Heart left ventricle (tissue), 16 donors: Measurements from ENCODE around the gene FHL2. TPM values are rescaled to one million over a fixed set of nuclear protein-coding genes. Genes with fewer than 3 reads are reported as not detected.

Experiments used
- ATAC-seq, 4 donors: fragments of 200-7000 bp; cut with Tn5 transposase; one replicate each; pipeline ENCODE4 v1.9.1; 2020 to 2022; ENCODE audit warnings: moderate library complexity in 4 of 4, mild to moderate bottlenecking in 3 of 4, moderate number of reproducible peaks in 1 of 4
- DNase-seq, 5 donors: peaks; one replicate each; pipeline ENCODE4 v3.0.0-alpha.2; 2020
- H3K27ac ChIP-seq, 12 donors: fragments of 200-600 bp; sonication (generic) in 4 of 12; one replicate each; pipeline versions ENCODE4 v1.5.0 to v1.8.0; 2016 to 2022; ENCODE audit warnings: mild to moderate bottlenecking in 2 of 12
- H3K27me3 ChIP-seq, 9 donors: fragments of 200-600 bp; sonication (generic) in 2 of 9; one replicate each; pipeline versions ENCODE4 v1.5.1 to v1.8.0; 2016 to 2022; ENCODE audit warnings: mild to moderate bottlenecking in 3 of 9
- H3K36me3 ChIP-seq, 9 donors: fragments of 200-600 bp; sonication (generic) in 2 of 9; one replicate each; pipeline versions ENCODE4 v1.5.0 to v1.8.0; 2018 to 2022; ENCODE audit warnings: mild to moderate bottlenecking in 2 of 9
- H3K4me1 ChIP-seq, 12 donors: fragments of 200-600 bp; sonication (generic) in 4 of 12; one replicate each; pipeline versions ENCODE4 v1.5.0 to v1.8.0; 2016 to 2022; ENCODE audit warnings: mild to moderate bottlenecking in 3 of 12
- H3K4me3 ChIP-seq, 12 donors: fragments of 200-600 bp; sonication (generic) in 4 of 12; one replicate each; pipeline versions ENCODE4 v1.5.0 to v1.8.0; 2017 to 2022; ENCODE audit warnings: mild to moderate bottlenecking in 9 of 12, moderate library complexity in 4 of 12
- H3K9me3 ChIP-seq, 12 donors: fragments of 200-600 bp; sonication (generic) in 4 of 12; one replicate each; pipeline versions ENCODE4 v1.5.0 to v1.8.0; 2016 to 2022; ENCODE audit warnings: mild to moderate bottlenecking in 1 of 12
- CTCF ChIP-seq, 12 donors: fragments of 200-600 bp; sonication (generic) in 4 of 12; IDR thresholded peaks; one replicate each; pipeline versions ENCODE4 v1.5.0 to v1.8.0; 2018 to 2022; ENCODE audit warnings: antibody characterized with exemption in 12 of 12, mild to moderate bottlenecking in 5 of 12
- POLR2A ChIP-seq, 2 donors: fragments of 450-650 bp; IDR thresholded peaks; one replicate each; pipeline ENCODE4 v1.6.1; 2017; ENCODE audit warnings: antibody characterized with exemption in 2 of 2, mild to moderate bottlenecking in 2 of 2, moderate library complexity in 2 of 2
- WGBS, 4 donors: extraction: QIAGEN DNeasy Blood & Tissue Kit in 2 of 4; methylation state at CpG; one replicate each; pipeline versions ENCODE4 v1.1.5 to v1.1.7; 2013 to 2018; 5-methylcytosine and 5-hydroxymethylcytosine counted together
- intact Hi-C, 10 donors: fragments of 100-400 bp; cut with DNase I; formaldehyde crosslinking; loops; one replicate each; pipeline versions ENCODE4 v1.11.1 to v1.14.2; 2022
- polyA plus RNA-seq, 2 donors: library from polyadenylated mRNA; stranded (reverse); fragments of 200-250 nt; gene quantifications; one replicate each; pipeline ENCODE4 v1.2.3, GENCODE V29; 2013
- total RNA-seq, 9 donors: library from RNA; depleted of rRNA in 2 of 9; stranded (reverse); fragments of >200 nt in 2 of 9; fragmentation: NEBNext Ultra II Directional in 3 of 9; extraction: Animal tissue kit (Norgen Biotek cat#: 25700) in 3 of 9; gene quantifications; one replicate each; pipeline versions ENCODE4 v1.1.0 to v1.2.4, GENCODE V29; 2016 to 2023
- donor health status: ischemic (EF 13 %, LVEDD 7.1; RV severe dilation, severe dysfunction).
- donor health status: healthy with polysubstance abuse.
- donor health status: DM: no; HTN: yes; CAD: no.
- donor health status: DM: no; HTN: no; CAD: no.
- donor health status: ischemic (EF 25% LVEDD 6.9; RV normal size, moderate dysfunction).
- donor health status: ischemic (EF 25% LVEDD 5.7; RV mildly dilated, moderate dysfunction).
- donor health status: healthy.
- donor health status: DM: yes; HTN: yes; CAD: no.
- donor health status: ischemic (EF 35%, LVEDD 5.7; RV mildly dilated, moderate dysfunction).
- donor health status: nonischemic (EF 11% LVEDD 7.7; RV severe dilation, severe dysfunction).
- donor health status: DM: yes; HTN: yes; CAD: no.
- donor health status: PGD.
- donor health status: ischemic (EF 29% LVEDD 5.4; RV normal size, mild dysfunction).
- donor health status: nonischemic (EF 23%, LVEDD 6.1; RV moderate dilation, normal function).

The FHL2 gene
- total and polyA plus RNA-seq, 11 donors, result 649 to 4,692 (median 1,165) TPM

GRCh38 chr2:105339414-105339813 lies 59.4 kb downstream of the FHL2 start:
- H3K9me3 ChIP-seq, result no peaks in the 10 kb centered on the region
- no peaks in the 10 kb centered on the region for H3K27me3 ChIP-seq
- no peak overlapping the region for H3K27ac ChIP-seq
- no peak for ATAC-seq
- no peak overlapping the region for H3K4me3 ChIP-seq
- 77 to 92% (median 87%) methylated on average over 4 of the region's 4 CpGs for WGBS, 4 donors
- TF ChIP-seq CTCF (IDR thresholded peaks at IDR 0.05) (no peak), POLR2A (IDR thresholded peaks at IDR 0.05) (no peak)
- peaks cover 0 to 29% (median 21%) of the 10 kb centered on the region in 12 donors for H3K4me1 ChIP-seq
- H3K36me3 ChIP-seq, result peaks cover 0 to 53% (median 47%) of the 10 kb centered on the region in 9 donors
- intact Hi-C loops, result no loop called here
- no peak for DNase-seq

DNA sequence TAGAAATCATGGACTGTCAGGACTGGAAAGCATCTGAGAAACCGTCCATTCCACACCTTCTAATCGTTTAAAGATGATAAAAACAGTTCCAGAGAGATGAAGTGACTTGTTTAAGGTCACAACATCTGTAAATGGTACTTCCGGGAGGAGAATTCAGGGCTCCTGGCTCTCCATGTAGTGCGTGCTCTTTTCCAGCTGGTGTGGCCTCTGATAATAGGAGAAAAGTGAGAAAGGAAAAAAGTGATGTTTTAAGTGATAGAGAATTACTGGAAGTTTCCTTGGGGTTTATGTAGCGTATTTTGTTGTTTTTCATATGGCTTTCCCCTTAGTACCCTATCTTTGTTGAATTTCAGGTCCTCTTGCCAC lies 60.8 kb downstream of the FHL2 start:
- H3K36me3 ChIP-seq, result peaks cover 0 to 45% (median 33%) of the 10 kb centered on the region in 9 donors
- ATAC-seq (peak in 2 of 4 donors; percentile 8 to 12), DNase-seq (no peak)
- H3K27ac ChIP-seq, result peak overlapping the region in 11 of 12 donors; percentile 83 to 98 (median 94)
- WGBS, 4 donors, result 7 to 12% (median 11%) methylated on average over 5 of the region's 5 CpGs
- TF ChIP-seq POLR2A (IDR thresholded peaks at IDR 0.05), result no peak
- no peak for TF ChIP-seq CTCF (IDR thresholded peaks at IDR 0.05)
- H3K27me3 ChIP-seq, result no peaks in the 10 kb centered on the region
- peak overlapping the region; percentile 70 to 92 (median 84) for H3K4me3 ChIP-seq
- peaks cover 0 to 29% (median 21%) of the 10 kb centered on the region in 12 donors for H3K4me1 ChIP-seq
- H3K9me3 ChIP-seq, result no peaks in the 10 kb centered on the region
- intact Hi-C loops, result no loop called here

- intact Hi-C loops, result no loop called here
- TF ChIP-seq POLR2A (IDR thresholded peaks at IDR 0.05) (peak in 1 of 2 donors; percentile 50), CTCF (IDR thresholded peaks at IDR 0.05) (no peak)
- Histone ChIP-seq H3K4me3 (peak within 1 kb of the TSS; percentile 70 to 92 (median 84)), H3K27me3 (no peaks in the 10 kb centered on the region), H3K9me3 (no peaks in the 10 kb centered on the region), H3K36me3 (peaks cover 0 to 39% (median 26%) of the 10 kb centered on the region in 9 donors), H3K27ac (peak within 1 kb of the TSS; percentile 83 to 98 (median 94)), H3K4me1 (peaks cover 0 to 29% (median 21%) of the 10 kb centered on the region in 12 donors)
- DNase-seq (peak; percentile 89 to 93 (median 91)), ATAC-seq (peak; percentile 88 to 96 (median 93))
- 0 to 1% (median 0%) methylated on average over 38 to 58 of the region's 58 CpGs for WGBS, 4 donors
Measured at GRCh38 chr2:105337122-105338019, 61.5 kb downstream of the FHL2 start, which contains the start of gene C2orf49. TSS of gene C2orf49 (plus strand) at chr2:105337540. CDS start at chr2:105337588, 48 bp downstream.

DNA sequence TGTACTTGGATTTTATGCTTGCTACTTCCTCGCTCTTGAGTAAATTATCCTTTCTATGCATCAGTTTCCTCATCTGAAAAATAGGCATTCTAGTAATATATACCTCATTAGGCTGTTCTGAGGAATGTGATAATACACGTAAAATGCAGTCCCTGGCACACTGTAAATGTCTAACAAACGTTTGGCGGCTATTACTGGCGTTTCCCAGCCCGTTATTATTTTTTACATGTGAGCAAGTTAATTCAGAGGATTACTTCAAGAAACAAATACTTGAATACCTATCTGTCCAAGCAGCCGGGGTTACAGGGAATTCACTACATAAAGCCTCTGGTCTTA lies 62.1 kb downstream of the FHL2 start:
- Histone ChIP-seq H3K27me3 (no peaks in the 10 kb centered on the region), H3K9me3 (no peaks in the 10 kb centered on the region), H3K4me3 (peak overlapping the region; percentile 70 to 92 (median 84)), H3K27ac (peak overlapping the region; percentile 83 to 98 (median 94)), H3K36me3 (peaks cover 0 to 33% (median 20%) of the 10 kb centered on the region in 9 donors), H3K4me1 (peaks cover 0 to 29% (median 21%) of the 10 kb centered on the region in 12 donors)
- intact Hi-C loops, result no loop called here
- TF ChIP-seq POLR2A (IDR thresholded peaks at IDR 0.05) (no peak), CTCF (IDR thresholded peaks at IDR 0.05) (no peak)
- DNase-seq (no peak), ATAC-seq (no peak)
- 2 to 4% (median 3%) methylated on average over 7 of the region's 7 CpGs for WGBS, 4 donors
